ENCODE data around the gene BPIFB6.

Gene BPIFB6

DNA sequence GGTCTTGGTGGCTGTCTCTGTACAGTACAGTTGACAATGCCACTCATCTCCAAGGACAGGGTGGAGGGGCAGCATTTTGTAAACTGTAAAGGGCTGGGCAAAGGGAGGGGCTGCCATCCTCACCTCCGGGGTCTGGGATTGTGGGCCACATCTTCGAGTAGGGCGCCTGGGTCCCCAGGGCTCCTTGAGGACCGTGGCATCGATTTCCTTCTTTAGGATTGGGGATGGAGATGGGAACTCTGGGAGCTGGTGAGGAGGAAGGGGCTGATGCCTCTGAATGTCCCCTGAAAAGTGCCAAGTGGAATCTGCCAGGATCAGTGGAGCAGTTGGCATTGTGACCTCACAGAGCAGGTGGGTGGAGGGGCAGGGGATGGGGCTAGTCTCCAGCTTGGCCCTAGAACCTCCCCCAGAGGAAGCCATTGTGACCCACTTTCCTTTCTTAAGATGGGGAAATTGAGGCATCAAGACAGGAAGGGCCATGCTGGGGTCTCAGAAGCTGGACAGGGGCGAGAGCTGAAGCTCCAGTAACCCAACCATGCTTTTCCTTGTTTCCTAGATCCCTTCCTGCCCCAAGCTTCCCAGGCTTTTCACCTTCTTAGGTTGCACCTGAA is 27.2 kb upstream of the BPIFB6 start, which contains the start of gene SUN5:
Gene SUN5, minus strand, starts transcription at position 293 of the 611 bp plus-strand sequence. Its CDS starts 93 bp downstream, at position 200.
- Histone ChIP-seq H3K4me2 (ENCODE audit: low read length) (no peak within 1 kb of the TSS), H3K27me3 (ENCODE audit: control insufficient read depth, insufficient read depth, low read length) (peaks cover 8% of the 10 kb centered on the region), H3K36me3 (ENCODE audit: insufficient read depth, low read length) (no peaks in the 10 kb centered on the region), H3K4me3 (ENCODE audit: low read length) (no peak within 1 kb of the TSS), H3K9ac (ENCODE audit: low read depth, low read length) (no peak within 1 kb of the TSS), H3K9me3 (replicated peaks; ENCODE audit: low read length) (no peaks in the 10 kb centered on the region), H3K4me1 (ENCODE audit: control insufficient read depth, insufficient read depth, low read length) (no peaks in the 10 kb centered on the region)

DNA sequence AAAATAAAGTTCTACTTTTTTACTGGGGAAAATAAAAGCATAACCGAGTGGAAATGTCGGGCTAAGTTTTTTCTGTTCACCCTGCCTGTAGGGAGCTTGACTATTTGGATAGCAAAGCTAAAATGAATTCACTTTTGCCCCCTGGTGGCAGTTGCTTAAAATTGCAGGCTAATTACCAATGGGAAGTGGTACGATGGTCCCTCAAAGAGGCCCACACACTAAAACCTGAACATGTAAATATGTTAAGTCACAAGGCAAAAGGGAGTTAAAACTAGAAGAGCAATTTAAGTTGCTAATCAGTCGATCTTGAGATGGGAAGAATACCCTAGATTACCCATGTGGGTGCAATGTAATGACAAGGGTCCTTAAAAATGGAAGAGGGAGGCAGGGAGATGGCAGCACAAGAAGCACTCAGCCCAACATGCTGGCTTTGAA is 26.3 kb upstream of the BPIFB6 start:
- Histone ChIP-seq H3K9me3 (replicated peaks; ENCODE audit: low read length) (no peaks in the 10 kb centered on the region), H3K4me2 (ENCODE audit: low read length) (no peak overlapping the region)

GRCh38 chr20:33005908-33006775 is 25.3 kb upstream of the BPIFB6 start:
- Histone ChIP-seq H3K4me1 (ENCODE audit: control insufficient read depth, insufficient read depth, low read length) (no peaks in the 10 kb centered on the region), H3K9ac (ENCODE audit: low read depth, low read length) (no peak overlapping the region), H3K4me2 (ENCODE audit: low read length) (no peak overlapping the region), H3K4me3 (ENCODE audit: low read length) (no peak overlapping the region), H3K9me3 (replicated peaks; ENCODE audit: low read length) (no peaks in the 10 kb centered on the region), H3K27me3 (ENCODE audit: control insufficient read depth, insufficient read depth, low read length) (peaks cover 11% of the 10 kb centered on the region), H3K36me3 (ENCODE audit: insufficient read depth, low read length) (no peaks in the 10 kb centered on the region)

More for the DNA sequence above, 26.3 kb upstream of the BPIFB6 start:
- no peak overlapping the region for H3K9ac ChIP-seq (ENCODE audit: low read depth, low read length)
- H3K4me3 ChIP-seq (ENCODE audit: low read length): no peak overlapping the region
- peaks cover 8% of the 10 kb centered on the region for H3K27me3 ChIP-seq (ENCODE audit: control insufficient read depth, insufficient read depth, low read length)
- H3K4me1 ChIP-seq (ENCODE audit: control insufficient read depth, insufficient read depth, low read length): no peaks in the 10 kb centered on the region
- no peaks in the 10 kb centered on the region for H3K36me3 ChIP-seq (ENCODE audit: insufficient read depth, low read length)

GRCh38 chr20:33006776-33007375 is 24.6 kb upstream of the BPIFB6 start:
- Histone ChIP-seq H3K4me3 (ENCODE audit: low read length) (no peak overlapping the region), H3K9ac (ENCODE audit: low read depth, low read length) (no peak overlapping the region), H3K9me3 (replicated peaks; ENCODE audit: low read length) (no peaks in the 10 kb centered on the region), H3K27me3 (ENCODE audit: control insufficient read depth, insufficient read depth, low read length) (peaks cover 15% of the 10 kb centered on the region), H3K36me3 (ENCODE audit: insufficient read depth, low read length) (no peaks in the 10 kb centered on the region), H3K4me1 (ENCODE audit: control insufficient read depth, insufficient read depth, low read length) (no peaks in the 10 kb centered on the region), H3K4me2 (ENCODE audit: low read length) (no peak overlapping the region)

- Histone ChIP-seq H3K4me1 (ENCODE audit: control insufficient read depth, insufficient read depth, low read length) (no peaks in the 10 kb centered on the region), H3K4me3 (ENCODE audit: low read length) (no peak within 1 kb of the TSS), H3K27me3 (ENCODE audit: control insufficient read depth, insufficient read depth, low read length) (peaks cover 22% of the 10 kb centered on the region), H3K36me3 (ENCODE audit: insufficient read depth, low read length) (no peaks in the 10 kb centered on the region), H3K9me3 (replicated peaks; ENCODE audit: low read length) (no peaks in the 10 kb centered on the region), H3K4me2 (ENCODE audit: low read length) (no peak within 1 kb of the TSS), H3K9ac (ENCODE audit: low read depth, low read length) (no peak within 1 kb of the TSS)
These were observed 23.8 kb upstream of the BPIFB6 start, which contains the start of gene BPIFB2 for GRCh38 chr20:33007376-33008335. Gene BPIFB2, plus strand, starts transcription at chr20:33007704. Its CDS starts 871 bp downstream, at chr20:33008575.

DNA sequence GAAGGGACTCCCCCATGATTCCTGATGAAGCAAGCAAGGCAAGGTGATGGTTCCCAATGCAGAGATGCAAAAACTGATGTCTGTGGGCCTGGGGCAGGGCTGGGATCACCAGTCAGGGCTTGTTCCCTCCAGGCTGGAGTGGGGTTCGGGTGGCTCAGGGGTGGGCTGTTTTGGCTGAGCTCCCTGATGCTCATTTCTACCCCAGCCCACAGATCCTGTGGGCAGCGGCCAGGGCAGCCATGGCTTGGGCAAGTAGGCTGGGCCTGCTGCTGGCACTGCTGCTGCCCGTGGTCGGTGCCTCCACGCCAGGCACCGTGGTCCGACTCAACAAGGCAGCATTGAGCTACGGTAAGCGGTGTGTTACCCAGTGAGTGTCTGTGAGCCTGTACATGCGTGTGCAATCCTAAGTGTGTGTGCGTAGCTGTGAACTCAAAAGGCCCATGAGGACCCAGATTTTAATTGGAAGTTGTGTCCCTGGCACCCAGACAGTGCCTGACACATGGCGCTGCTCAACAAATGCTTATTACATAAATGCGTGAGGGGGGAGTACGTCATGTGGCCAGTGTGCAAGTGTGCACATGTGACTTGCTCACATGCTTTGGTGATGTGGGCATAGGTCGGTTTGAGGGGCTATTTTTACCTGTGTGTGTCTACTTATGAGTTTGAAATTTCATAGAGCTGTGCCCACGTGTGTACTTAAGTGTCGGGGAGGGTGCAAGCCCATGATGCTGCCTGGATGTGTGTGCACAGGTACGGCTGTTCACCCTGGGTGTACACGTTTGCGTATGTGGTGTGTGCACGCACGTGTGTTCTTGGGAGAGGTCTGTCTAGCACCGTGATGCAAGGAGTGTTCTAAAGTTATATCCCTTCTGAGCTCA is 22.9 kb upstream of the BPIFB6 start:
- H3K4me3 ChIP-seq (ENCODE audit: low read length): no peak overlapping the region
- no peak overlapping the region for H3K4me2 ChIP-seq (ENCODE audit: low read length)
- H3K9me3 ChIP-seq (replicated peaks; ENCODE audit: low read length): no peaks in the 10 kb centered on the region
- H3K36me3 ChIP-seq (ENCODE audit: insufficient read depth, low read length): no peaks in the 10 kb centered on the region
- peaks cover 29% of the 10 kb centered on the region for H3K27me3 ChIP-seq (ENCODE audit: control insufficient read depth, insufficient read depth, low read length)
- H3K9ac ChIP-seq (ENCODE audit: low read depth, low read length): no peak overlapping the region
- H3K4me1 ChIP-seq (ENCODE audit: control insufficient read depth, insufficient read depth, low read length): no peaks in the 10 kb centered on the region

GRCh38 chr20:33009214-33010132 is 22.0 kb upstream of the BPIFB6 start:
- Histone ChIP-seq H3K27me3 (ENCODE audit: control insufficient read depth, insufficient read depth, low read length) (peaks cover 34% of the 10 kb centered on the region), H3K4me1 (ENCODE audit: control insufficient read depth, insufficient read depth, low read length) (no peaks in the 10 kb centered on the region), H3K4me2 (ENCODE audit: low read length) (no peak overlapping the region), H3K4me3 (ENCODE audit: low read length) (no peak overlapping the region), H3K9ac (ENCODE audit: low read depth, low read length) (no peak overlapping the region), H3K36me3 (ENCODE audit: insufficient read depth, low read length) (no peaks in the 10 kb centered on the region), H3K9me3 (replicated peaks; ENCODE audit: low read length) (no peaks in the 10 kb centered on the region)

- Histone ChIP-seq H3K36me3 (ENCODE audit: insufficient read depth, low read length) (no peaks in the 10 kb centered on the region), H3K9me3 (replicated peaks; ENCODE audit: low read length) (no peaks in the 10 kb centered on the region), H3K4me3 (ENCODE audit: low read length) (no peak overlapping the region), H3K4me2 (ENCODE audit: low read length) (no peak overlapping the region), H3K27me3 (ENCODE audit: control insufficient read depth, insufficient read depth, low read length) (peaks cover 38% of the 10 kb centered on the region), H3K9ac (ENCODE audit: low read depth, low read length) (no peak overlapping the region), H3K4me1 (ENCODE audit: control insufficient read depth, insufficient read depth, low read length) (no peaks in the 10 kb centered on the region)
These were observed 21.3 kb upstream of the BPIFB6 start for GRCh38 chr20:33010133-33010504.

GRCh38 chr20:33010674-33011449 is 20.6 kb upstream of the BPIFB6 start:
- no peak overlapping the region for H3K9ac ChIP-seq (ENCODE audit: low read depth, low read length)
- peaks cover 45% of the 10 kb centered on the region for H3K27me3 ChIP-seq (ENCODE audit: control insufficient read depth, insufficient read depth, low read length)
- H3K4me3 ChIP-seq (ENCODE audit: low read length): no peak overlapping the region
- no peaks in the 10 kb centered on the region for H3K36me3 ChIP-seq (ENCODE audit: insufficient read depth, low read length)
- no peaks in the 10 kb centered on the region for H3K4me1 ChIP-seq (ENCODE audit: control insufficient read depth, insufficient read depth, low read length)
- H3K4me2 ChIP-seq (ENCODE audit: low read length): no peak overlapping the region
- no peaks in the 10 kb centered on the region for H3K9me3 ChIP-seq (replicated peaks; ENCODE audit: low read length)

Measured in skeletal muscle satellite cell (primary cell).